K562 (cell line): ENCODE measurements around the gene CYP46A1. TPM values are rescaled to one million over a fixed set of nuclear protein-coding genes. Genes with fewer than 3 reads are reported as not detected.

Source experiments
- ATAC-seq: fragments of 200-7000 bp; cut with Tn5 transposase; 3 replicates; pipeline ENCODE4 v1.9.1; 2020; ENCODE audit warnings: moderate library complexity
- BruUV-seq: library from RNA; stranded (reverse); fragments of 400-500 nt; replicated peaks from 2 replicates; lab custom pipeline; 2021; lab: Mats Ljungman, UMichigan
- CTCF ChIA-PET: fragments of 300-600 bp; formaldehyde crosslinking; extraction: SDS; loops from one replicate; lab custom pipeline; 2021; ENCODE audit warnings: low intra/inter-chr PET ratio; lab: Yijun Ruan, JAX
- POLR2A ChIA-PET: fragments of 300-600, 350-650 bp; sonication (Branson Sonifier 250); formaldehyde crosslinking; extraction: SDS; loops from one replicate; lab custom pipeline; 2021; ENCODE audit warnings: antibody characterized with exemption, inconsistent platforms; lab: Yijun Ruan, JAX
- DNase-seq, 4 experiments: peaks; one replicate each; pipeline versions ENCODE4 v3.0.0 to v3.0.0-alpha.2; 2011 to 2018; ENCODE audit warnings: low spot score in 3 of 4, mixed read lengths in 3 of 4; ENCODE audit errors: extremely low read depth in 1 of 4
- FAIRE-seq: peaks from 2 replicates; lab custom pipeline; 2011; peaks lifted over from hg19 to GRCh38; lab: Jason Lieb, UNC
- H2AFZ ChIP-seq: 2 replicates; pipeline ENCODE4 v1.6.0; 2011; ENCODE audit warnings: low read depth, low read length, control low read depth, inconsistent platforms
- H3K27ac ChIP-seq: fragments of 200-600 bp; 3 replicates; pipeline ENCODE4 v1.8.0; 2011; ENCODE audit warnings: low read depth, mild to moderate bottlenecking, control low read depth, inconsistent platforms, low read length, moderate library complexity, mixed read lengths; ENCODE audit errors: extremely low read depth
- H3K27me3 ChIP-seq, 2 experiments: fragments of 300-600 bp in 1 of 2; 2 replicates in 1 of 2; 3 replicates in 1 of 2; pipeline versions ENCODE4 v1.6.0 to v1.8.0; 2011; ENCODE audit warnings: inconsistent platforms in 2 of 2, low read length in 2 of 2, mild to moderate bottlenecking in 1 of 2, mixed read lengths in 1 of 2, moderate library complexity in 1 of 2; ENCODE audit not compliant: control insufficient read depth in 2 of 2, insufficient read depth in 2 of 2
- H3K36me3 ChIP-seq: fragments of 300-600 bp; 3 replicates; pipeline ENCODE4 v1.8.0; 2011; ENCODE audit warnings: mild to moderate bottlenecking, low read length, inconsistent platforms; ENCODE audit not compliant: control insufficient read depth, insufficient read depth
- H3K4me1 ChIP-seq, 2 experiments: fragments of 200-600 bp in 1 of 2; replicated peaks in 1 of 2; 2 replicates in 1 of 2; 3 replicates in 1 of 2; pipeline versions ENCODE4 v1.5.1 to v1.8.0; 2011; ENCODE audit warnings: inconsistent platforms in 2 of 2, low read length in 2 of 2, mild to moderate bottlenecking in 1 of 2, mixed read lengths in 1 of 2, moderate library complexity in 1 of 2; ENCODE audit not compliant: control insufficient read depth in 2 of 2, insufficient read depth in 2 of 2
- H3K4me2 ChIP-seq: 2 replicates; pipeline ENCODE4 v1.6.1; 2011; ENCODE audit warnings: low read length, control low read depth, inconsistent platforms, mixed read lengths; ENCODE audit not compliant: insufficient read depth
- H3K4me3 ChIP-seq: fragments of 200-600 bp; sonication (generic), shearing (Covaris generic); 2 replicates; pipeline ENCODE4 v1.5.1; 2016; ENCODE audit warnings: control low read depth, inconsistent platforms
- H3K79me2 ChIP-seq: fragments of 200-600 bp; 3 replicates; pipeline ENCODE4 v1.8.0; 2011; ENCODE audit warnings: low read length, inconsistent platforms; ENCODE audit not compliant: control insufficient read depth, insufficient read depth
- H3K9ac ChIP-seq, 2 experiments: 2 replicates each; pipeline versions ENCODE4 v1.6.0 to v1.6.1; 2011; ENCODE audit warnings: low read depth in 2 of 2, low read length in 2 of 2, control low read depth in 1 of 2, inconsistent platforms in 1 of 2, mild to moderate bottlenecking in 1 of 2, mixed read lengths in 1 of 2; ENCODE audit not compliant: insufficient read depth in 1 of 2
- H3K9me1 ChIP-seq: one replicate; pipeline ENCODE4 v1.6.0; 2011; ENCODE audit warnings: inconsistent platforms, mild to moderate bottlenecking, low read length, moderate library complexity; ENCODE audit not compliant: control insufficient read depth, insufficient read depth
- H3K9me3 ChIP-seq: replicated peaks from 2 replicates; pipeline ENCODE4 v1.5.1; 2011; ENCODE audit warnings: low read depth, low read length, inconsistent platforms; ENCODE audit not compliant: control insufficient read depth, insufficient read depth
- H4K20me1 ChIP-seq: replicated peaks from 2 replicates; pipeline ENCODE4 v1.6.1; 2011; ENCODE audit warnings: low read length, inconsistent platforms, mixed read lengths; ENCODE audit not compliant: control insufficient read depth, insufficient read depth
- HNRNPH1 ChIP-seq: fragments of 200-400 bp; formaldehyde crosslinking; optimal IDR thresholded peaks from 2 replicates; pipeline ENCODE3; 2017; ENCODE audit warnings: low read depth, mild to moderate bottlenecking, low read length, moderate library complexity
- RBM25 ChIP-seq: fragments of 200-400 bp; formaldehyde crosslinking; IDR thresholded peaks from 2 replicates; pipeline ENCODE4 v1.6.1; 2018; ENCODE audit warnings: low read length, low read depth, moderate library complexity; ENCODE audit not compliant: severe bottlenecking
- WGBS: fragments of 100-300 bp; shearing (Covaris generic); methylation state at CpG from one replicate; pipeline ENCODE4 v1.1.6; 2016; ENCODE audit warnings: low coverage, mixed read lengths; ENCODE audit not compliant: insufficient coverage; ENCODE audit errors: missing lambda C conversion rate; 5-methylcytosine and 5-hydroxymethylcytosine counted together
- in situ Hi-C: fragments of 300-500 bp; cut with MboI; formaldehyde crosslinking; loops from 4 replicates; pipeline ENCODE4 v1.15.0; 2018; ENCODE audit warnings: inconsistent platforms, mixed read lengths
- intact Hi-C: fragments of 100-400 bp; cut with micrococcal nuclease; formaldehyde crosslinking; loops from 2 replicates; pipeline ENCODE4 v1.14.2; 2022
- polyA plus RNA-seq, 8 experiments: library from polyadenylated mRNA; depleted of rRNA in 4 of 8; stranded (reverse) in 5 of 8; unstranded in 3 of 8; fragments of >200 nt; fragmentation: Nextera tagmentation in 2 of 8; fragmentation: Illumina TruSeq in 1 of 8; extraction: Ambion mirVana in 2 of 8; extraction: Trizol in 1 of 8; gene quantifications; 2 replicates each; pipeline versions ENCODE4 v1.2.1 to v1.2.3, GENCODE V29; 2011 to 2014; ENCODE audit warnings: inconsistent platforms in 1 of 8, missing spikeins in 1 of 8
- total RNA-seq, 7 experiments: library from RNA; depleted of rRNA in 6 of 7; stranded (reverse); fragments of >200 nt in 6 of 7; fragmentation: Illumina TruSeq in 2 of 7; extraction: Trizol in 2 of 7; gene quantifications; 2 replicates each; pipeline versions ENCODE4 v1.2.1 to v1.2.3, GENCODE V29; 2011 to 2021; ENCODE audit warnings: low replicate concordance in 1 of 7

Gene CYP46A1
- total and polyA plus RNA-seq, 9 of the 15 experiments (the other 6 are each of a cell fraction or from before 2014, with no cell fraction given), result not detected

DNA sequence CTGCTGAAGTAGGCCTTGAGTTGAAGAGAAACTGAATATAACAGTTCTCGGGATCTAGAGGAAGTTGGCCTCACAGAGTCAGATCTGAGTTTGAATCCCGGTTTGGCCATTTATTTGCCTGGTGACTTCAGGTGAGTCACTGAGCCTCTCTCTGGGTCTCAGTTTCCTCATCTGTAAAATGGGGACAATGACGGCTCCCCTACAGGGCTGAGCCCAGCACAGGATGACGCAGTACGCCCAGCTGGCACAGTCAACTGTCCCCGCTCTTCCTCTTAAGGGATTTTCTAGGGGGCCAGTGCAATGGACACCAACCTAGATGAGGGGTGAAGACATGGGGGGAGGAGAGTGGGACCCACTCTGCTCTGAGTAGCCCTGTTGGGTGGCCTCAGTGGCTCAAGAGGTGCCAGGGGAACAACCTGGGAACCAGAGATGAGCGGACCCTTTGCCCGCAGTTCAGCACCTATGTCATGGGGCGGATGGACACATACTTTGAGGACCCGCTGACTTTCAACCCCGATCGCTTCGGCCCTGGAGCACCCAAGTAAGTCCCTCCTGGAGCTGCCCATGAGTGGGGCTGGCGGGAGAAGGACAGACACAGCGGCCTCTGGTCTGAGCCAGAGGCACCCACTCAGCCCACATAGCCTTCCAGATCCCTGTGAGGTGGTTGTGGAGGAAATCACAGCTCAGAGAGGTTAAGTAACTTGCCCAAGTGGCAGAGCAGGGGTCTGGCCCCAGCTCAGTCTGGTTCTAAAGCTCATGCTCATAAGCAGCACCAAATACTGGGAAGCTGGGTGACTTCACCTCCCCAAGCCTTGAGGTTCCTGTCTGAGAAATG is 41.1 kb downstream of the CYP46A1 start:
- no peaks in the 10 kb centered on the region for H3K9me3 ChIP-seq
- CTCF ChIA-PET, result no interaction called here
- H3K9me1 ChIP-seq, result no peaks in the 10 kb centered on the region
- in situ Hi-C loops, result loop anchor here (10.0 kb wide), 1 partner anchor 160 kb away; no protein-coding TSS in a partner anchor
- no peak overlapping the region for H3K4me2 ChIP-seq
- peaks cover 0 to 12% of the 10 kb centered on the region in 2 experiments; a peak in 2 of 5 replicates for H3K4me1 ChIP-seq
- FAIRE-seq (no peak), ATAC-seq (no peak), DNase-seq (no peak)
- H3K36me3 ChIP-seq, result no peaks in the 10 kb centered on the region
- H3K4me3 ChIP-seq, result no peak overlapping the region
- no peak overlapping the region for H3K9ac ChIP-seq
- no peak overlapping the region for H2AFZ ChIP-seq
- no TSS peak for BruUV-seq
- no peaks in the 10 kb centered on the region for H3K79me2 ChIP-seq
- intact Hi-C loops, result no loop called here
- no peak overlapping the region for H3K27ac ChIP-seq
- TF ChIP-seq HNRNPH1 (no peak), RBM25 (peak; percentile 49)
- peaks cover 0 to 52% of the 10 kb centered on the region in 2 experiments; a peak in 3 of 5 replicates for H3K27me3 ChIP-seq
- no peaks in the 10 kb centered on the region for H4K20me1 ChIP-seq
- WGBS, result 2% methylated on average over 5 of the region's 15 CpGs
- POLR2A ChIA-PET, result interaction anchor here (0.6 kb wide), 1 partner anchor 79 kb away, joined by 3 read pairs; no protein-coding TSS in a partner anchor
